ENCODE measurements around the gene STUM. TPM values are rescaled to one million over a fixed set of nuclear protein-coding genes. Genes with fewer than 3 reads are reported as not detected.

The STUM gene
- total RNA-seq, 1 donor from 2014 or later = 0.55 TPM

DNA sequence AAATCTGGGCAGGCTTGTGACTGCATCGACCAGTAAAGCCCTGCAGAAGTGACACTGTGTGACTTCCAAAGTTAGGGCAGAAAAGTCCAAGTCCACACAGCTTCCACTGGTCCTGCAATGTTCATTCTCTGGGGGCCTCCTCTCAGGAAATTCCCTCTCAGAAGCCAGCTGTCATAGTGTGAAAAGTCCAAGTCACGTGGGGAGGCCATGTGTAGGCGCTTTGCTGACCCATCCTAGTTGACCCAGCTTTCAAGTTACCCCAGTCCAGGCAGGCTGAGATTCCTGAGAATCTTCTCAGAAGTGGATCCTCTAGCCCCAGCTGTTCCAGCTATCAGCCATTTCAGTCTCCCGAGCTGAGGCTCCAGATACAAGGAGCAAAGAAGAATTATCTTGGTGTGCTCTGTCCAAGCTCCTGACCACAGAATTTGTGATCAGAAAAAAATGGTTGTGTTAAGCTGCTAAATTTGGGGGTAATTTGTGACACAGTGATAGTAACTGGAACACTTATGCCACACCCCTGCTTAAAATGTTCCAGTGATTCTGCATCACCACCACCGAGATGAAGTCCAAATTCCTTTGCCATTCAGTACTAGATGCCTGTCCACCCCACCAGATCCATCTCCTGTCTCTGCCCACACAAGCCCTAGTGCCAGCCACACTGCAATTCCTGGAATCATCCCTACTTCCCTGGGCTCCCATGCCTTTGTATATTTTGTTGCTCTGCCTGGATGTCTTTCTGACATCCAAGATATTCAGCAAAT lies 2.5 kb upstream of the STUM start:
- no peak overlapping the region for H3K4me3 Mint-ChIP-seq (ENCODE audit: low read depth)
- peaks cover 10% of the 10 kb centered on the region for H3K4me1 Mint-ChIP-seq (ENCODE audit: low read depth)
- no peak overlapping the region for H3K27ac Mint-ChIP-seq
- no peaks in the 10 kb centered on the region for H3K9me3 Mint-ChIP-seq (ENCODE audit: low read depth)
- DNase-seq (ENCODE audit: low spot score, unreplicated experiment) = no peak
- TF ChIP-seq, protein P1, sequence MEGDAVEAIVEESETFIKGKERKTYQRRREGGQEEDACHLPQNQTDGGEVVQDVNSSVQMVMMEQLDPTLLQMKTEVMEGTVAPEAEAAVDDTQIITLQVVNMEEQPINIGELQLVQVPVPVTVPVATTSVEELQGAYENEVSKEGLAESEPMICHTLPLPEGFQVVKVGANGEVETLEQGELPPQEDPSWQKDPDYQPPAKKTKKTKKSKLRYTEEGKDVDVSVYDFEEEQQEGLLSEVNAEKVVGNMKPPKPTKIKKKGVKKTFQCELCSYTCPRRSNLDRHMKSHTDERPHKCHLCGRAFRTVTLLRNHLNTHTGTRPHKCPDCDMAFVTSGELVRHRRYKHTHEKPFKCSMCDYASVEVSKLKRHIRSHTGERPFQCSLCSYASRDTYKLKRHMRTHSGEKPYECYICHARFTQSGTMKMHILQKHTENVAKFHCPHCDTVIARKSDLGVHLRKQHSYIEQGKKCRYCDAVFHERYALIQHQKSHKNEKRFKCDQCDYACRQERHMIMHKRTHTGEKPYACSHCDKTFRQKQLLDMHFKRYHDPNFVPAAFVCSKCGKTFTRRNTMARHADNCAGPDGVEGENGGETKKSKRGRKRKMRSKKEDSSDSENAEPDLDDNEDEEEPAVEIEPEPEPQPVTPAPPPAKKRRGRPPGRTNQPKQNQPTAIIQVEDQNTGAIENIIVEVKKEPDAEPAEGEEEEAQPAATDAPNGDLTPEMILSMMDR (IDR thresholded peaks at IDR 0.05; ENCODE audit: unreplicated experiment) = no peak
- no peaks in the 10 kb centered on the region for H3K36me3 Mint-ChIP-seq (ENCODE audit: insufficient read depth)
- peaks cover 52% of the 10 kb centered on the region for H3K27me3 Mint-ChIP-seq

DNA sequence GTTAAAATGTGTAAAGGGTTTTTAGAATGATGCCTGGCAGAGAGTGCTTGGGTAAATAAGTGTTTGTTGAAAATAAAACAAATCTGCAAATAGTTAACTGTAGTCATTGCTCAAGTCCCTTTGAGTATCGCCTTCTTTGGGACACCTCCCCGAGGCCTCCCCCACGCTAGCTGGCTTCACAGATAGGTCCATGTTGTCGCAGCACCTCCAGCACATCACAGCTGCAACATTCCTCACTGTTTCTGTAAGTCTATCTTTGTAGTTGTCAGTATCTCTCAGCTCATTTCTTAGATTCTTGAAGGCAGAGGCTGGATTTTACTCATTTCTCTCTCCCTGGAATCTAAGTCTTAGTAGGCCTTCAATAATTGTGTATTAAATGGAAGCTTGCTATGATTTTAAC lies 1.6 kb upstream of the STUM start:
- no peaks in the 10 kb centered on the region for H3K36me3 Mint-ChIP-seq (ENCODE audit: insufficient read depth)
- H3K27me3 Mint-ChIP-seq = peaks cover 57% of the 10 kb centered on the region
- H3K4me3 Mint-ChIP-seq (ENCODE audit: low read depth) = no peak overlapping the region
- DNase-seq (ENCODE audit: low spot score, unreplicated experiment) = no peak
- H3K27ac Mint-ChIP-seq = no peak overlapping the region
- peaks cover 10% of the 10 kb centered on the region for H3K4me1 Mint-ChIP-seq (ENCODE audit: low read depth)
- TF ChIP-seq, protein P1 (IDR thresholded peaks at IDR 0.05; ENCODE audit: unreplicated experiment) = no peak
- H3K9me3 Mint-ChIP-seq (ENCODE audit: low read depth) = no peaks in the 10 kb centered on the region

DNA sequence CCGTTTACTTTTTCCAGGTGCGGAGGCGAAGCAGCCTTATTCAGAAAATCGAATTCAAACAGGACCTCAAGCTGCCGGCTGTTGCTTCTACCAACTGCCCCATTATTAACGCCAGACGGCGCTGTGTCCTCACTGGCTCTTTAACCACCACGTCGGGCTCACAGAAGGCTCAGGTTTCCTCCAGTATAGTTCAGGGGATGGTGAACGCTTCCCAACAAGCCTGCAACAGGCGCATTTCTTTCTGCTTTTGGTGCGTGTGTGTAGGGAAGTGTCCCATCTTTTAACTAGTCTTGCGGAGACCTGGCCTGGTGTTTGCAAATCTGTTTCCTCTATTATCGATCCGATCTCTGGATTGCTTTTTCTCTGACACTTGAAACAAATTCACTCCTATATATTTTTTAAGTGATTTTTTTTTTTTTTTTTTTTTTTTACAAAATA lies 791 bp upstream of the STUM start:
- H3K27ac Mint-ChIP-seq = no peak overlapping the region
- no peaks in the 10 kb centered on the region for H3K36me3 Mint-ChIP-seq (ENCODE audit: insufficient read depth)
- TF ChIP-seq, protein P1 (IDR thresholded peaks at IDR 0.05; ENCODE audit: unreplicated experiment) = peak; percentile 91
- H3K4me1 Mint-ChIP-seq (ENCODE audit: low read depth) = peaks cover 5% of the 10 kb centered on the region
- H3K4me3 Mint-ChIP-seq (ENCODE audit: low read depth) = no peak overlapping the region
- peak; percentile 64 for DNase-seq (ENCODE audit: low spot score, unreplicated experiment)
- peaks cover 64% of the 10 kb centered on the region for H3K27me3 Mint-ChIP-seq
- H3K9me3 Mint-ChIP-seq (ENCODE audit: low read depth) = no peaks in the 10 kb centered on the region

DNA sequence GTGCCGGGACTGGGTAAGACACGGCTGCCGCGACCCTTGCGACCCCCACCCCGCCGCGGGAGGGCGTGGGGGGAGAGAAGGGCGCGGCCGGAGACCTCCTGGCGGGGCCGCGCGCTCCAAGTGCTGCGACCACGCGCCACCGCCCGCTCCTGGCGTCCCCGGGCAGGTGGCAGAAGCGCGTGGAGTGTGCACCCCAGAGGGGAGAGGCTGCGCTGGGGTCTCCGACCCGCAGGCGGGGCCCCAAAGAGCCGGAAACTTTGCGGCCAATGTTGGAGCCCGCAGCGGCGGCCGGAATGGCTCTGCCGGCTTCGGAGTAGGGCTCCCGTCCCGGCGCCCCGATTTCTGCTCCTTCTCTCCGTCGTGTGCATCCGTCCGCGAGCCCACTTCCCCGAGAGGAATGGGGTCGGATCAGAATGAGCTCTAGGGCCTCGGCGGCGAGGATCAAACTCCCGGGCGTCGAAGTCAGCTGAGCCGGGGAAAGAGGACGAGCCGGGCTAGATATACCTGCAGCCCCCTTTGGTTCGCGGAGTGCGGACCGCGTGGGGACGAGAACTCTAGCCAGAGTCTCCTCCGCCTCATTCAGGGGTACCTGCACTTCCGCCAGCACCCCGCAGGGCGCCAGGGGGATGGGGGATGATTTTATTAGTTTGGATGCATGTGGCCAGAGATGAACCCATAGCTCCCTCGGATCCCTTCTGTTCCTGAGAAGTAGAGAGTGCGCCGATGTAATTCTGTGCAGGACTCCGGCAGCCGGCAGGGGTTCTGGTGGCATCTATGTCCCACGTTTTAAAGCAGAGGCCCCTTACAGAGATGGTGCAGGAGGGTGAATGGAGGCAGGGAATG lies 751 bp downstream of the STUM start:
- H3K27me3 Mint-ChIP-seq = peaks cover 78% of the 10 kb centered on the region
- no peak for DNase-seq (ENCODE audit: low spot score, unreplicated experiment)
- TF ChIP-seq, protein P1 (IDR thresholded peaks at IDR 0.05; ENCODE audit: unreplicated experiment) = no peak
- peak overlapping the region; percentile 59 for H3K4me3 Mint-ChIP-seq (ENCODE audit: low read depth)
- H3K36me3 Mint-ChIP-seq (ENCODE audit: insufficient read depth) = no peaks in the 10 kb centered on the region
- no peaks in the 10 kb centered on the region for H3K9me3 Mint-ChIP-seq (ENCODE audit: low read depth)
- peak overlapping the region; percentile 15 for H3K27ac Mint-ChIP-seq
- peaks cover 3% of the 10 kb centered on the region for H3K4me1 Mint-ChIP-seq (ENCODE audit: low read depth)

DNA sequence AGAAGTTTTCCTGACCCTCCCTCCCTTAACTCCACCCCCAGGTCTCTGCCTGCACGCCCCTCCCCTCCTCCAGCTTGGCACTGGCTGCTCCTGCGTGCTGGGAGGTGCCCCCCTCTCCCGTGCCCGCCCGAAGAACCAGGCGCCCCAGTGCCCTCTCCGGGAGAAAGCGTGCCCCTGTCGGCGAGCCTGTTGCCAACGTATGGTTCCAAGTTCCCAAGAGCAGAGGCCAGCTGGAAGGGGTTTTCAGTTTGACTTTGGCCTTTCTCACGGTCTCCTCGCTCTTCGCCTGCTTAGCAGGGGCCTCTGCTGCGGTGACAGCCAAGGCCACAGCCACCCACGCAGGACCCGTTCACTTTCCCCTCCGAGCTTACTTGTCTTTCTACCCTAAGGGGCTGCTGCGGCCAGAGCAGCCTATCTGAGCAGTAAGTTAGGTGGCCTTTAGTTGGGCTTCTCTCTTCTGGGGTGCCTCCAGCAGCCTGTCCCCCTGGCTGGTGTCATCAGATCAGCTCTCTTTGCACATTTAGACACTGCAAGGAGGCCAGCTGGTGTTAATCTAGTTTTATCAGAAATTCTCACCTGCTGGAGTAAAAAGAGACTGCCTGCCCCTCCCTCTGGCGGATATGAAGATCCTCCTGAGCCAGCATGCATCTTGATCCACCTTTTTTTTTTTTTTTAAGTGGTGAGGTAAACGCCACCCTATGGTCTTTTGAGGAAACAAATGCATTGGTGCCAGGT lies 1.5 kb downstream of the STUM start:
- Mint-ChIP-seq H3K27ac (peak overlapping the region; percentile 29), H3K4me3 (ENCODE audit: low read depth) (peak overlapping the region; percentile 63), H3K27me3 (peaks cover 81% of the 10 kb centered on the region), H3K36me3 (ENCODE audit: insufficient read depth) (no peaks in the 10 kb centered on the region), H3K4me1 (ENCODE audit: low read depth) (peaks cover 3% of the 10 kb centered on the region), H3K9me3 (ENCODE audit: low read depth) (no peaks in the 10 kb centered on the region)
- TF ChIP-seq, protein P1 (IDR thresholded peaks at IDR 0.05; ENCODE audit: unreplicated experiment) = peak; percentile 10
- DNase-seq (ENCODE audit: low spot score, unreplicated experiment) = no peak
